Endothelial cell of umbilical vein (primary cell): ENCODE results near the gene HVCN1. TPM values are rescaled to one million over a fixed set of nuclear protein-coding genes. Genes with fewer than 3 reads are reported as not detected.
"Not testable (repeated sequence)": the region's sequence is repeated elsewhere in the genome, so short reads cannot be mapped to it uniquely, and the experiment has no call there.

ENCODE experiments used
- BruUV-seq: library from RNA; stranded (reverse); fragments of 400-500 nt; replicated peaks from 2 replicates; lab custom pipeline; 2021; lab: Mats Ljungman, UMichigan
- CTCF ChIA-PET: fragments of 300-600, 350-600 bp; sonication (Branson Sonifier 250); formaldehyde crosslinking; loops from one replicate; lab custom pipeline; 2021; ENCODE audit warnings: antibody characterized with exemption, inconsistent platforms; lab: Charles Lee
- POLR2A ChIA-PET: fragments of 300-600, 350-600 bp; sonication (Branson Sonifier 250); formaldehyde crosslinking; loops from one replicate; lab custom pipeline; 2021; ENCODE audit warnings: antibody characterized with exemption, inconsistent platforms; lab: Charles Lee
- DNase-seq: peaks from one replicate; pipeline ENCODE4 v3.0.0-alpha.2; 2011; ENCODE audit warnings: low read depth, low spot score
- FAIRE-seq: peaks from 2 replicates; lab custom pipeline; 2011; peaks lifted over from hg19 to GRCh38; lab: Jason Lieb, UNC
- H2AFZ ChIP-seq: 2 replicates; pipeline ENCODE4 v1.6.0; 2012; ENCODE audit warnings: low read depth, low read length, control low read depth, inconsistent platforms
- H3K27ac ChIP-seq: 2 replicates; pipeline ENCODE4 v1.5.1; 2011; ENCODE audit warnings: low read depth, mild to moderate bottlenecking, control low read depth, low read length, moderate library complexity; ENCODE audit not compliant: insufficient read depth
- H3K27me3 ChIP-seq, 2 experiments: 2 replicates each; pipeline versions ENCODE4 v1.6.0 to v1.6.1; 2011; ENCODE audit warnings: low read length in 2 of 2, mixed read lengths in 1 of 2; ENCODE audit not compliant: control insufficient read depth in 2 of 2, insufficient read depth in 2 of 2
- H3K36me3 ChIP-seq, 2 experiments: 2 replicates in 1 of 2; 3 replicates in 1 of 2; pipeline ENCODE4 v1.5.1; 2011; ENCODE audit warnings: low read length in 2 of 2, mild to moderate bottlenecking in 1 of 2, moderate library complexity in 1 of 2; ENCODE audit not compliant: control insufficient read depth in 2 of 2, insufficient read depth in 2 of 2; ENCODE audit errors: extremely low read depth in 1 of 2
- H3K4me1 ChIP-seq: 3 replicates; pipeline ENCODE4 v1.5.1; 2011; ENCODE audit warnings: mild to moderate bottlenecking, low read length; ENCODE audit not compliant: control insufficient read depth, insufficient read depth; ENCODE audit errors: extremely low read depth
- H3K4me2 ChIP-seq: 2 replicates; pipeline ENCODE4 v1.6.1; 2011; ENCODE audit warnings: low read length, control low read depth, mixed read lengths; ENCODE audit not compliant: insufficient read depth
- H3K4me3 ChIP-seq, 3 experiments: fragments of 200-600 bp in 1 of 3; sonication (generic), shearing (Covaris generic) in 1 of 3; replicated peaks in 1 of 3; 2 replicates each; pipeline ENCODE4 v1.5.1; 2011 to 2016; ENCODE audit warnings: control low read depth in 3 of 3, low read length in 3 of 3, mild to moderate bottlenecking in 2 of 3, inconsistent platforms in 1 of 3, low read depth in 1 of 3, moderate library complexity in 1 of 3; ENCODE audit not compliant: insufficient read depth in 1 of 3
- H3K79me2 ChIP-seq: 2 replicates; pipeline ENCODE4 v1.6.0; 2012; ENCODE audit warnings: low read length, inconsistent platforms; ENCODE audit not compliant: control insufficient read depth, insufficient read depth
- H3K9ac ChIP-seq: replicated peaks from 2 replicates; pipeline ENCODE3; 2011; ENCODE audit warnings: low read length, control low read depth; ENCODE audit not compliant: insufficient read depth; ENCODE audit errors: extremely low read depth
- H3K9me1 ChIP-seq: replicated peaks from 3 replicates; pipeline ENCODE4 v1.6.0; 2011; ENCODE audit warnings: mild to moderate bottlenecking, low read length; ENCODE audit not compliant: control insufficient read depth, insufficient read depth; ENCODE audit errors: extremely low read depth
- H3K9me3 ChIP-seq: replicated peaks from 2 replicates; pipeline ENCODE4 v1.5.1; 2012; ENCODE audit warnings: low read length, inconsistent platforms; ENCODE audit not compliant: control insufficient read depth, insufficient read depth
- H4K20me1 ChIP-seq: replicated peaks from 2 replicates; pipeline ENCODE3; 2011; ENCODE audit warnings: mild to moderate bottlenecking, low read length; ENCODE audit not compliant: control insufficient read depth, insufficient read depth; ENCODE audit errors: extremely low read depth
- CTCF ChIP-seq, 2 donors: IDR thresholded peaks; 1 replicate in 1 of 2; 2 replicates in 1 of 2; pipeline ENCODE4 v1.5.1; 2011; ENCODE audit warnings: low read length in 2 of 2, mild to moderate bottlenecking in 2 of 2, moderate library complexity in 2 of 2, control low read depth in 1 of 2, inconsistent platforms in 1 of 2, low read depth in 1 of 2; ENCODE audit not compliant: insufficient read depth in 1 of 2; ENCODE audit errors: extremely low read depth in 1 of 2
- EZH2 ChIP-seq: IDR thresholded peaks from 2 replicates; pipeline ENCODE4 v1.6.1; 2012; ENCODE audit warnings: borderline replicate concordance, low read depth, mild to moderate bottlenecking, moderate library complexity, low read length, inconsistent platforms; ENCODE audit not compliant: severe bottlenecking
- dilution Hi-C: fragments of 300-500 bp; cut with MboI; formaldehyde crosslinking; loops from one replicate; pipeline ENCODE4 v1.15.0; 2019; ENCODE audit warnings: low sequenced_read_pairs; ENCODE audit not compliant: extremely low pct_ligation_motif_present
- intact Hi-C: fragments of 100-400 bp; cut with micrococcal nuclease; formaldehyde crosslinking; loops from one replicate; pipeline ENCODE4 v1.10.0; 2022
- polyA plus RNA-seq, 4 experiments: library from polyadenylated mRNA; depleted of rRNA in 3 of 4; stranded (reverse) in 3 of 4; unstranded in 1 of 4; fragments of >200 nt; gene quantifications; 2 replicates each; pipeline versions ENCODE4 v1.2.1 to v1.2.3, GENCODE V29; 2011 to 2012; ENCODE audit warnings: missing spikeins in 1 of 4
- total RNA-seq: library from RNA; stranded (reverse); gene quantifications from 2 replicates; pipeline ENCODE4 v1.2.3, GENCODE V29; 2021

Gene HVCN1
- total and polyA plus RNA-seq, 2 donors (not counting 3 experiments of a cell fraction or from before 2014, with no cell fraction given): 3.7 to 8.4 TPM

GRCh38 chr12:110602085-110602814, 86.7 kb downstream of the HVCN1 start:
- FAIRE-seq (peak; percentile 88), DNase-seq (peak; percentile 49)
- peak; percentile 60 to 65 for TF ChIP-seq CTCF (IDR thresholded peaks at IDR 0.05; ENCODE audit: extremely low read depth in 1 of 2, insufficient read depth in 1 of 2, low read depth in 1 of 2, low read length in 2 of 2)
- H3K9ac ChIP-seq, H3K27ac ChIP-seq, H3K9me3 ChIP-seq, H3K4me1 ChIP-seq, H3K36me3 ChIP-seq, H3K9me1 ChIP-seq, H3K79me2 ChIP-seq, BruUV-seq, H3K4me3 ChIP-seq, H3K27me3 ChIP-seq, H4K20me1 ChIP-seq, POLR2A ChIA-PET, H3K4me2 ChIP-seq, dilution Hi-C loops, H2AFZ ChIP-seq: not testable (repeated sequence)
- CTCF ChIA-PET: interaction anchor here (0.7 to 8.2 kb wide), 45 partner anchors 9 to 503 kb away, joined by 3 to 117 read pairs (median 5); partner anchors contain the start of genes ARPC3, FAM216A, GPN3 and RAD9B
- intact Hi-C loops: loop anchor here (1.0 kb wide), 7 partner anchors 90 to 502 kb away; partner anchors contain the start of genes ARPC3, RAD9B and VPS29

GRCh38 chr12:110600254-110600653, 88.7 kb downstream of the HVCN1 start:
- H3K4me1 ChIP-seq: no peaks in the 10 kb centered on the region
- H3K4me2 ChIP-seq: no peak overlapping the region
- no peak overlapping the region for H3K4me3 ChIP-seq
- no peaks in the 10 kb centered on the region for H3K27me3 ChIP-seq
- POLR2A ChIA-PET: no interaction called here
- H2AFZ ChIP-seq: no peak overlapping the region
- no peaks in the 10 kb centered on the region for H3K9me3 ChIP-seq
- H3K9ac ChIP-seq: no peak overlapping the region
- H3K36me3 ChIP-seq: no peaks in the 10 kb centered on the region
- no peaks in the 10 kb centered on the region for H3K79me2 ChIP-seq
- TF ChIP-seq CTCF (IDR thresholded peaks at IDR 0.05; ENCODE audit: extremely low read depth in 1 of 2, insufficient read depth in 1 of 2, low read depth in 1 of 2, low read length in 2 of 2): peak; percentile 10 to 15
- no peak for TF ChIP-seq EZH2
- DNase-seq: peak; percentile 59
- intact Hi-C loops (loop anchor here (1.0 kb wide), 2 partner anchors 48 to 131 kb away; no protein-coding TSS in a partner anchor), dilution Hi-C loops (no loop called here)
- no peak overlapping the region for H3K27ac ChIP-seq
- H4K20me1 ChIP-seq: no peaks in the 10 kb centered on the region
- FAIRE-seq: peak; percentile 74
- CTCF ChIA-PET: interaction anchor here (0.6 to 8.2 kb wide), 39 partner anchors 9 to 288 kb away, joined by 3 to 117 read pairs (median 5); partner anchors contain the start of genes ARPC3, FAM216A, GPN3 and RAD9B
- BruUV-seq: no TSS peak
- no peaks in the 10 kb centered on the region for H3K9me1 ChIP-seq
